ENCODE data around the gene PDE4D. TPM values are rescaled to one million over a fixed set of nuclear protein-coding genes. Genes with fewer than 3 reads are reported as not detected.
A peak's percentile ranks its signal among the peaks of the same experiment; 100 is the strongest.

The PDE4D gene
- total RNA-seq, 1 donor from 2014 or later: 47.7 TPM

GRCh38 chr5:59042201-59043055, 851.1 kb downstream of the PDE4D start:
- peaks cover 41% of the 10 kb centered on the region for H3K4me1 Mint-ChIP-seq
- peaks cover 16% of the 10 kb centered on the region for H3K36me3 Mint-ChIP-seq (ENCODE audit: low read depth)
- peak overlapping the region; percentile 89 for H3K27ac Mint-ChIP-seq
- peak; percentile 64 for DNase-seq
- H3K4me3 Mint-ChIP-seq: peak overlapping the region; percentile 72
- intact Hi-C loops (cut with micrococcal nuclease): no loop called here
- no peaks in the 10 kb centered on the region for H3K9me3 Mint-ChIP-seq
- H3K27me3 Mint-ChIP-seq: no peaks in the 10 kb centered on the region

- peak overlapping the region; percentile 92 for H3K4me3 Mint-ChIP-seq
- peaks cover 42% of the 10 kb centered on the region for H3K4me1 Mint-ChIP-seq
- peaks cover 23% of the 10 kb centered on the region for H3K36me3 Mint-ChIP-seq (ENCODE audit: low read depth)
- no peak for DNase-seq
- H3K27me3 Mint-ChIP-seq: no peaks in the 10 kb centered on the region
- H3K9me3 Mint-ChIP-seq: no peaks in the 10 kb centered on the region
- intact Hi-C loops (cut with micrococcal nuclease): no loop called here
- H3K27ac Mint-ChIP-seq: peak overlapping the region; percentile 99
Measured at GRCh38 chr5:59041355-59041754, 852.2 kb downstream of the PDE4D start.

GRCh38 chr5:59040804-59041201, 852.7 kb downstream of the PDE4D start:
- peaks cover 41% of the 10 kb centered on the region for H3K4me1 Mint-ChIP-seq
- no peaks in the 10 kb centered on the region for H3K9me3 Mint-ChIP-seq
- H3K36me3 Mint-ChIP-seq (ENCODE audit: low read depth): peaks cover 27% of the 10 kb centered on the region
- no peaks in the 10 kb centered on the region for H3K27me3 Mint-ChIP-seq
- intact Hi-C loops (cut with micrococcal nuclease): no loop called here
- peak overlapping the region; percentile 99 for H3K27ac Mint-ChIP-seq
- peak overlapping the region; percentile 92 for H3K4me3 Mint-ChIP-seq
- no peak for DNase-seq

GRCh38 chr5:59040024-59040803, 853.3 kb downstream of the PDE4D start:
- H3K4me3 Mint-ChIP-seq: peak overlapping the region; percentile 92
- DNase-seq: peak; percentile 66
- intact Hi-C loops (cut with micrococcal nuclease): no loop called here
- peaks cover 31% of the 10 kb centered on the region for H3K36me3 Mint-ChIP-seq (ENCODE audit: low read depth)
- peak overlapping the region; percentile 99 for H3K27ac Mint-ChIP-seq
- H3K27me3 Mint-ChIP-seq: no peaks in the 10 kb centered on the region
- H3K4me1 Mint-ChIP-seq: peaks cover 46% of the 10 kb centered on the region
- no peaks in the 10 kb centered on the region for H3K9me3 Mint-ChIP-seq

GRCh38 chr5:59039296-59040023, 854.1 kb downstream of the PDE4D start:
- Mint-ChIP-seq H3K27ac (peak overlapping the region; percentile 99), H3K4me1 (peaks cover 48% of the 10 kb centered on the region), H3K36me3 (ENCODE audit: low read depth) (peaks cover 37% of the 10 kb centered on the region), H3K4me3 (peak overlapping the region; percentile 92), H3K27me3 (no peaks in the 10 kb centered on the region), H3K9me3 (no peaks in the 10 kb centered on the region)
- peak; percentile 97 for DNase-seq
- intact Hi-C loops (cut with micrococcal nuclease): loop anchor here (1.0 kb wide), 3 partner anchors 19 to 88 kb away; no protein-coding TSS in a partner anchor

- H3K27ac Mint-ChIP-seq: peak overlapping the region; percentile 99
- intact Hi-C loops (cut with micrococcal nuclease): loop anchor here (1.0 kb wide), 3 partner anchors 19 to 88 kb away; no protein-coding TSS in a partner anchor
- H3K4me3 Mint-ChIP-seq: peak overlapping the region; percentile 92
- H3K27me3 Mint-ChIP-seq: no peaks in the 10 kb centered on the region
- H3K36me3 Mint-ChIP-seq (ENCODE audit: low read depth): peaks cover 37% of the 10 kb centered on the region
- no peaks in the 10 kb centered on the region for H3K9me3 Mint-ChIP-seq
- H3K4me1 Mint-ChIP-seq: peaks cover 46% of the 10 kb centered on the region
- DNase-seq: no peak
Measured at GRCh38 chr5:59038798-59039295, 854.7 kb downstream of the PDE4D start.

- H3K4me3 Mint-ChIP-seq: peak overlapping the region; percentile 92
- intact Hi-C loops (cut with micrococcal nuclease): loop anchor here (2.0 kb wide), 1 partner anchor 151 kb away; no protein-coding TSS in a partner anchor
- no peaks in the 10 kb centered on the region for H3K27me3 Mint-ChIP-seq
- H3K9me3 Mint-ChIP-seq: no peaks in the 10 kb centered on the region
- DNase-seq: peak; percentile 71
- H3K36me3 Mint-ChIP-seq (ENCODE audit: low read depth): peaks cover 41% of the 10 kb centered on the region
- peak overlapping the region; percentile 99 for H3K27ac Mint-ChIP-seq
- H3K4me1 Mint-ChIP-seq: peaks cover 51% of the 10 kb centered on the region
Measured at GRCh38 chr5:59037941-59038797, 855.4 kb downstream of the PDE4D start.

- intact Hi-C loops (cut with micrococcal nuclease): loop anchor here (2.0 kb wide), 1 partner anchor 151 kb away; no protein-coding TSS in a partner anchor
- H3K4me3 Mint-ChIP-seq: peak overlapping the region; percentile 92
- peaks cover 52% of the 10 kb centered on the region for H3K4me1 Mint-ChIP-seq
- no peak for DNase-seq
- H3K27ac Mint-ChIP-seq: peak overlapping the region; percentile 99
- no peaks in the 10 kb centered on the region for H3K27me3 Mint-ChIP-seq
- peaks cover 45% of the 10 kb centered on the region for H3K36me3 Mint-ChIP-seq (ENCODE audit: low read depth)
- no peaks in the 10 kb centered on the region for H3K9me3 Mint-ChIP-seq
Measured at GRCh38 chr5:59037453-59037852, 856.1 kb downstream of the PDE4D start.

- H3K4me3 Mint-ChIP-seq: peak overlapping the region; percentile 92
- H3K27ac Mint-ChIP-seq: peak overlapping the region; percentile 99
- intact Hi-C loops (cut with micrococcal nuclease): loop anchor here (2.0 kb wide), 1 partner anchor 150 kb away; no protein-coding TSS in a partner anchor
- H3K36me3 Mint-ChIP-seq (ENCODE audit: low read depth): peaks cover 47% of the 10 kb centered on the region
- no peaks in the 10 kb centered on the region for H3K27me3 Mint-ChIP-seq
- H3K9me3 Mint-ChIP-seq: no peaks in the 10 kb centered on the region
- peaks cover 50% of the 10 kb centered on the region for H3K4me1 Mint-ChIP-seq
- DNase-seq: no peak
Measured at GRCh38 chr5:59037041-59037440, 856.5 kb downstream of the PDE4D start.

- Mint-ChIP-seq H3K27ac (peak overlapping the region; percentile 99), H3K27me3 (no peaks in the 10 kb centered on the region), H3K9me3 (no peaks in the 10 kb centered on the region), H3K4me1 (peaks cover 49% of the 10 kb centered on the region), H3K4me3 (peak overlapping the region; percentile 92), H3K36me3 (ENCODE audit: low read depth) (peaks cover 50% of the 10 kb centered on the region)
- intact Hi-C loops (cut with micrococcal nuclease): loop anchor here (2.0 kb wide), 1 partner anchor 150 kb away; no protein-coding TSS in a partner anchor
- peak; percentile 82 for DNase-seq
Measured at GRCh38 chr5:59036274-59036961, 857.1 kb downstream of the PDE4D start.

GRCh38 chr5:59035681-59036080, 857.8 kb downstream of the PDE4D start:
- H3K4me1 Mint-ChIP-seq: peaks cover 46% of the 10 kb centered on the region
- peak overlapping the region; percentile 92 for H3K4me3 Mint-ChIP-seq
- no peaks in the 10 kb centered on the region for H3K27me3 Mint-ChIP-seq
- DNase-seq: no peak
- H3K36me3 Mint-ChIP-seq (ENCODE audit: low read depth): peaks cover 55% of the 10 kb centered on the region
- H3K9me3 Mint-ChIP-seq: peaks cover 4% of the 10 kb centered on the region
- H3K27ac Mint-ChIP-seq: peak overlapping the region; percentile 99
- intact Hi-C loops (cut with micrococcal nuclease): loop anchor here (2.0 kb wide), 2 partner anchors 15 to 149 kb away; no protein-coding TSS in a partner anchor

All from activated CD4-positive, alpha-beta T cell treated with anti-CD3 and anti-CD28 coated beads, Interleukin-2, amount 10 ng/mL, durations not matched to agents 24 days and 14 days (primary cell).